Mesenchymal stem cell (in vitro differentiated cells and primary cell): ENCODE results near the gene MED13L.

ENCODE experiments used
- DNase-seq: peaks from one replicate; pipeline ENCODE4 v3.0.0-alpha.2; 2013
- H2AFZ ChIP-seq: one replicate; pipeline ENCODE4 v1.6.1; 2013; ENCODE audit warnings: low read depth, mild to moderate bottlenecking, control low read depth, inconsistent platforms, low read length, moderate library complexity
- H2AK5ac ChIP-seq: 2 replicates; pipeline ENCODE4 v1.6.1; 2013; ENCODE audit warnings: low read length, moderate library complexity, mild to moderate bottlenecking, inconsistent platforms; ENCODE audit not compliant: severe bottlenecking
- H2BK120ac ChIP-seq: one replicate; pipeline ENCODE4 v1.6.1; 2013; ENCODE audit warnings: low read depth, mild to moderate bottlenecking, inconsistent platforms, low read length, moderate library complexity
- H2BK12ac ChIP-seq, 2 experiments: one replicate each; pipeline ENCODE4 v1.6.1; 2013; ENCODE audit warnings: inconsistent platforms in 2 of 2, low read length in 2 of 2, mild to moderate bottlenecking in 2 of 2, moderate library complexity in 2 of 2, control low read depth in 1 of 2
- H2BK15ac ChIP-seq: one replicate; pipeline ENCODE4 v1.6.1; 2013; ENCODE audit warnings: mild to moderate bottlenecking, low read depth, inconsistent platforms; ENCODE audit not compliant: poor library complexity, severe bottlenecking
- H2BK5ac ChIP-seq: 2 replicates; pipeline ENCODE4 v1.6.1; 2013; ENCODE audit warnings: low read depth, mild to moderate bottlenecking, low read length, control low read depth, inconsistent platforms; ENCODE audit not compliant: poor library complexity, severe bottlenecking
- H3K14ac ChIP-seq, 2 experiments: one replicate each; pipeline ENCODE4 v1.6.1; 2013; ENCODE audit warnings: inconsistent platforms in 2 of 2, low read length in 2 of 2, control low read depth in 1 of 2, mild to moderate bottlenecking in 1 of 2, moderate library complexity in 1 of 2
- H3K18ac ChIP-seq, 2 experiments: one replicate each; pipeline ENCODE4 v1.6.1; 2013; ENCODE audit warnings: inconsistent platforms in 2 of 2, low read length in 2 of 2, control low read depth in 1 of 2, low read depth in 1 of 2, mild to moderate bottlenecking in 1 of 2
- H3K23ac ChIP-seq, 2 experiments: one replicate each; pipeline ENCODE4 v1.6.1; 2013; ENCODE audit warnings: inconsistent platforms in 2 of 2, low read length in 2 of 2, mild to moderate bottlenecking in 2 of 2, moderate library complexity in 2 of 2, control low read depth in 1 of 2
- H3K27ac ChIP-seq: 2 replicates; pipeline ENCODE4 v1.5.1; 2013; ENCODE audit warnings: mild to moderate bottlenecking, moderate library complexity, low read length, control low read depth, inconsistent platforms; ENCODE audit not compliant: poor library complexity, severe bottlenecking
- H3K27me3 ChIP-seq, 2 experiments: 2 replicates each; pipeline versions ENCODE4 v1.6.1 to v1.7.0; 2013; ENCODE audit warnings: low read length in 2 of 2, mild to moderate bottlenecking in 2 of 2, moderate library complexity in 2 of 2, control low read depth in 1 of 2, inconsistent platforms in 1 of 2; ENCODE audit not compliant: control insufficient read depth in 1 of 2, insufficient read depth in 1 of 2
- H3K36me3 ChIP-seq, 2 experiments: 2 replicates each; pipeline versions ENCODE4 v1.6.1 to v1.7.0; 2013; ENCODE audit warnings: low read length in 2 of 2, control low read depth in 1 of 2, inconsistent platforms in 1 of 2, low read depth in 1 of 2, mild to moderate bottlenecking in 1 of 2; ENCODE audit not compliant: insufficient read depth in 2 of 2, control insufficient read depth in 1 of 2
- H3K4ac ChIP-seq, 2 experiments: one replicate each; pipeline ENCODE4 v1.6.1; 2013; ENCODE audit warnings: inconsistent platforms in 2 of 2, low read length in 2 of 2, mild to moderate bottlenecking in 2 of 2, moderate library complexity in 2 of 2, control low read depth in 1 of 2, low read depth in 1 of 2
- H3K4me1 ChIP-seq: 2 replicates; pipeline ENCODE4 v1.6.1; 2013; ENCODE audit warnings: low read depth, low read length, control low read depth; ENCODE audit not compliant: control insufficient read depth, insufficient read depth
- H3K4me2 ChIP-seq: 2 replicates; pipeline ENCODE4 v1.6.1; 2013; ENCODE audit warnings: low read length, mild to moderate bottlenecking, inconsistent platforms; ENCODE audit not compliant: poor library complexity, severe bottlenecking
- H3K4me3 ChIP-seq, 2 experiments: 2 replicates each; pipeline versions ENCODE4 v1.5.1 to v1.7.0; 2013; ENCODE audit warnings: low read length in 2 of 2, mild to moderate bottlenecking in 2 of 2, control low read depth in 1 of 2, low read depth in 1 of 2; ENCODE audit not compliant: insufficient read depth in 1 of 2
- H3K79me1 ChIP-seq: replicated peaks from 2 replicates; pipeline ENCODE4 v1.6.1; 2013; ENCODE audit warnings: mild to moderate bottlenecking, control low read depth, low read length, inconsistent platforms; ENCODE audit not compliant: poor library complexity, severe bottlenecking
- H3K9ac ChIP-seq: 2 replicates; pipeline ENCODE4 v1.7.0; 2013; ENCODE audit warnings: mild to moderate bottlenecking, low read length, moderate library complexity
- H3K9me3 ChIP-seq: 2 replicates; pipeline ENCODE4 v1.7.0; 2013; ENCODE audit warnings: mild to moderate bottlenecking, low read length; ENCODE audit not compliant: control insufficient read depth
- H4K8ac ChIP-seq: one replicate; pipeline ENCODE4 v1.6.1; 2013; ENCODE audit warnings: inconsistent platforms, mild to moderate bottlenecking, low read length, moderate library complexity
- H4K91ac ChIP-seq: one replicate; pipeline ENCODE4 v1.6.1; 2013; ENCODE audit warnings: mild to moderate bottlenecking, low read length, inconsistent platforms
- WGBS: methylation state at CpG from one replicate; pipeline ENCODE4 v1.1.7; 2013; ENCODE audit warnings: mixed read lengths; 5-methylcytosine and 5-hydroxymethylcytosine counted together

MED13L gene

DNA sequence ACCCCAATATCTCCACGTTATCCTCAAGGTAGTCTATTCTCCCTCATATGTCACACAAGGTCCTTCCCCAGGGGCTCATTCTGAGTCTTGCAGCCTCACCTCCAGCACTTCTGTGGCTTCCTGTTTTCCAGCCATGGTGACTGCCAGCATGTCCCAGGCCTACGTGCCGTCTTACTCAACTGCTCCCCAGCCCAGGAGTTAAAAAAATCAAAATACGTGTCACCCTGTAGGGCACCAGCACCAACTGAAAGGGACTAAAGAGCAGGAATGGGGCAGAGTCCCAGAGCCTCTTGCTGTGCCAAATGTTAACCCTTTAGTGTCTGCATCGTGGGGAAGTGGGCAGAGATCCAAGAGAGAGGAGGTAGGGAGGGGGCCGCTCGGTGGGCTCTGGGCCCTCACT is 37.0 kb upstream of the MED13L start:
- Histone ChIP-seq H4K91ac (no peak overlapping the region), H3K9me3 (peaks cover 3% of the 10 kb centered on the region), H2AFZ (no peak overlapping the region), H3K14ac (no peak overlapping the region), H2AK5ac (no peak overlapping the region), H3K9ac (no peak overlapping the region), H3K4me2 (no peak overlapping the region), H2BK12ac (no peak overlapping the region), H3K23ac (no peak overlapping the region), H3K4me3 (no peak overlapping the region), H3K27me3 (peaks cover 0 to 3% of the 10 kb centered on the region in 2 experiments), H2BK120ac (no peak overlapping the region), H3K4ac (no peak overlapping the region), H4K8ac (no peak overlapping the region), H3K36me3 (no peaks in the 10 kb centered on the region), H2BK5ac (no peak overlapping the region), H3K4me1 (no peaks in the 10 kb centered on the region), H3K18ac (no peak overlapping the region), H3K27ac (no peak overlapping the region), H2BK15ac (no peak overlapping the region), H3K79me1 (no peaks in the 10 kb centered on the region)
- no peak for DNase-seq
- 86% methylated on average over 7 of the region's 7 CpGs for WGBS

DNA sequence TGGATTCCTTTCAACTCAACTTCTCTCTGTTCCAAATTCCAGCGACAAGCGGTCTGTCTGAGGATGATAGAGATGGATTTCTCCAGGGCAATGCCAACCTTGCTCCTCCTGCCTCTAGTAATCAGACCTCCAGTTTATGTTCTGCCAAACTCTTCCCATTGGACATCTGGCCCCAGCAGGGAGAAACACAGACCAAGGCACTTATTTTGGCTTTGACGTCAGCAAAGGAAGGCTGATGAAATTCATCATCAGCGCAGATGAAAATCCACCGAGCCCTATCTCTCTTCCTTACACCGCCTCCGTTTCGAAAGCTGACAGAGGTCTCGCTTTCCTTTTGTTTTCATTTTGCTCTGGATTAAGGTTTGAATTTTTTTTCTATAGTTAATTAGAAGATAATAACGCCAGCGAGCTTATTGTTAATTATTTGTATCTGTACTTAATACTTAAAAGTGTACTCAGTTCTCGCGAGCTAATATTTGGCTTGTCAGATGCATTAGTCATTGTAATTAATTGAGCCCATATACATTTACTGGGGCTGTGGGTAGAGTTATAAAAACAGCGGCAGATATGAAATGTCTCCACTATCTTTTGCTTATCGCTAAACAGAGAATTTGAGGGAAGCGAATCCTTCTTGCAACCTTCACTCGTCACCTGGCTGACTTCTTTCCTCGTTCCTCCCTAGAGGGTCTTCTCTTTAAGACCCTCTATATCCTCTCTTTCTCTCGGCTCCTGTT is 35.9 kb upstream of the MED13L start:
- peaks cover 0 to 3% of the 10 kb centered on the region in 2 experiments for H3K27me3 ChIP-seq
- no peak overlapping the region for H4K91ac ChIP-seq
- H2BK120ac ChIP-seq = no peak overlapping the region
- WGBS = 92% methylated on average over 19 of the region's 19 CpGs
- H3K27ac ChIP-seq = no peak overlapping the region
- no peak overlapping the region for H2AK5ac ChIP-seq
- no peak overlapping the region for H3K18ac ChIP-seq
- no peak overlapping the region for H3K4ac ChIP-seq
- no peak overlapping the region for H3K23ac ChIP-seq
- H3K4me2 ChIP-seq = no peak overlapping the region
- H3K4me1 ChIP-seq = no peaks in the 10 kb centered on the region
- H2AFZ ChIP-seq = no peak overlapping the region
- H2BK12ac ChIP-seq = no peak overlapping the region
- H3K14ac ChIP-seq = no peak overlapping the region
- H3K79me1 ChIP-seq = no peaks in the 10 kb centered on the region
- no peak overlapping the region for H3K4me3 ChIP-seq
- H3K36me3 ChIP-seq = no peaks in the 10 kb centered on the region
- no peak overlapping the region for H2BK5ac ChIP-seq
- H4K8ac ChIP-seq = no peak overlapping the region
- DNase-seq = no peak
- H3K9ac ChIP-seq = no peak overlapping the region
- H3K9me3 ChIP-seq = peaks cover 3% of the 10 kb centered on the region
- no peak overlapping the region for H2BK15ac ChIP-seq

DNA sequence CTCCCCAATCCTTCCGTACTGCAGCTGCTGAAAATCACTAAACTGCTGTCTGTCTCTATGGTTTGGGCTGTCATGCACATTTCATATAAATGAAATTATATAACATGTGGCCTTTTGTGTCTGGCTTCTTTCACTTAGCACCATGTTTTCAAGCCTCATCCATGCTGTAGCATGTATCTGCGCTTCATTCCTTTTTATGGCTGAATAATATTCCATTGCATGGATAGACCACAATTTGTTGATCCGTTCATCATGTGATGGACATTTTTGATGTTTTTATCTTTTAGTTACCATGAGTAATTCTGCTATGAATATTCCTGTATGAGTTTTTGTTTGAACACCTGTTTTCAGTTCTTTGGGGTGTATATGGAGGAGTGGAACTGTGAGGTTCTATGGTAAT is 32.6 kb upstream of the MED13L start:
- H2BK120ac ChIP-seq = no peak overlapping the region
- no peaks in the 10 kb centered on the region for H3K27me3 ChIP-seq
- no peak overlapping the region for H3K4ac ChIP-seq
- no peak overlapping the region for H2AFZ ChIP-seq
- 99% methylated on average over 3 of the region's 3 CpGs for WGBS
- H3K9ac ChIP-seq = no peak overlapping the region
- H3K4me1 ChIP-seq = no peaks in the 10 kb centered on the region
- no peak overlapping the region for H3K14ac ChIP-seq
- H2BK15ac ChIP-seq = no peak overlapping the region
- no peaks in the 10 kb centered on the region for H3K9me3 ChIP-seq
- H3K23ac ChIP-seq = no peak overlapping the region
- no peak overlapping the region for H2BK12ac ChIP-seq
- H2AK5ac ChIP-seq = no peak overlapping the region
- H4K8ac ChIP-seq = no peak overlapping the region
- H4K91ac ChIP-seq = no peak overlapping the region
- no peaks in the 10 kb centered on the region for H3K36me3 ChIP-seq
- no peak for DNase-seq
- H3K18ac ChIP-seq = no peak overlapping the region
- no peak overlapping the region for H3K27ac ChIP-seq
- H3K4me2 ChIP-seq = no peak overlapping the region
- H3K79me1 ChIP-seq = no peaks in the 10 kb centered on the region
- H3K4me3 ChIP-seq = no peak overlapping the region
- H2BK5ac ChIP-seq = no peak overlapping the region

DNA sequence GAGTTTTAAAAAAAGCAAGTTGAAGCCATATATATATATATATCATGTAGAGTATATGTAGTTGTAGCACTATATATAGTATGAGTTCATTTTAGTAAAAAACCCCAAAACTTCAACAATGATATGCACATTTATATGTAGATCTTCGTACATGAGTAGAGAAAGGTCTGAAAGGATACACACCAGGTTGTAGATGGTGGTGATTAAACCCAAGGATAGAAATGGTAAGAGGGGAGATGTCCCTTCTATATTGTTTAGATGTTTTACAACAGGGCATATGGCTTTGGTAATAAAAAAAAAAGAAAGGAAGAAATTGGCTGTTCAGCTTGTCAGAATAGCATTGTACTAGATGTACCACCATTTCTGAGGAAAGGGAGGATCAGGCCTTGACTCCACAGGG is 31.9 kb upstream of the MED13L start:
- Histone ChIP-seq H4K8ac (no peak overlapping the region), H3K36me3 (no peaks in the 10 kb centered on the region), H3K4ac (no peak overlapping the region), H2BK120ac (no peak overlapping the region), H3K23ac (no peak overlapping the region), H2BK5ac (no peak overlapping the region), H4K91ac (no peak overlapping the region), H2BK12ac (no peak overlapping the region), H3K27ac (no peak overlapping the region), H3K4me1 (no peaks in the 10 kb centered on the region), H2AK5ac (no peak overlapping the region), H2AFZ (no peak overlapping the region), H3K14ac (no peak overlapping the region), H2BK15ac (no peak overlapping the region), H3K79me1 (no peaks in the 10 kb centered on the region), H3K9me3 (no peaks in the 10 kb centered on the region), H3K27me3 (no peaks in the 10 kb centered on the region), H3K18ac (no peak overlapping the region), H3K4me3 (no peak overlapping the region), H3K9ac (no peak overlapping the region), H3K4me2 (no peak overlapping the region)
- WGBS = 97% methylated on average over 1 of the region's 1 CpG
- no peak for DNase-seq
